ENCODE measurements around the gene TBC1D22A.

The TBC1D22A gene

GRCh38 chr22:46893281-46894020, 131.0 kb downstream of the TBC1D22A start:
- no peak for DNase-seq

GRCh38 chr22:46894081-46894671, 131.7 kb downstream of the TBC1D22A start:
- DNase-seq = no peak

GRCh38 chr22:46894851-46895640, 132.6 kb downstream of the TBC1D22A start:
- DNase-seq = no peak

GRCh38 chr22:46895753-46896152, 133.3 kb downstream of the TBC1D22A start:
- no peak for DNase-seq

- no peak for DNase-seq
Observed at GRCh38 chr22:46896166-46896565, 133.7 kb downstream of the TBC1D22A start.

GRCh38 chr22:46896568-46897245, 134.3 kb downstream of the TBC1D22A start:
- no peak for DNase-seq

- no peak for DNase-seq
Observed at GRCh38 chr22:46897246-46897623, 134.8 kb downstream of the TBC1D22A start.

- no peak for DNase-seq
Observed at GRCh38 chr22:46900549-46900948, 138.1 kb downstream of the TBC1D22A start.

- no peak for DNase-seq
Observed at GRCh38 chr22:46902436-46902835, 140.0 kb downstream of the TBC1D22A start.

GRCh38 chr22:46902998-46903916, 140.8 kb downstream of the TBC1D22A start:
- no peak for DNase-seq

GRCh38 chr22:46905415-46905814, 143.0 kb downstream of the TBC1D22A start:
- DNase-seq = no peak

GRCh38 chr22:46905834-46906233, 143.4 kb downstream of the TBC1D22A start:
- no peak for DNase-seq

- no peak for DNase-seq
Observed at GRCh38 chr22:46906326-46907045, 144.0 kb downstream of the TBC1D22A start.

GRCh38 chr22:46907241-46908215, 145.1 kb downstream of the TBC1D22A start:
- no peak for DNase-seq

- no peak for DNase-seq
Observed at GRCh38 chr22:46908641-46909107, 146.2 kb downstream of the TBC1D22A start.

GRCh38 chr22:46909237-46910030, 147.0 kb downstream of the TBC1D22A start:
- no peak for DNase-seq

GRCh38 chr22:46910624-46911023, 148.2 kb downstream of the TBC1D22A start:
- no peak for DNase-seq

GRCh38 chr22:46911346-46911745, 148.9 kb downstream of the TBC1D22A start:
- DNase-seq = no peak

GRCh38 chr22:46913351-46913750, 150.9 kb downstream of the TBC1D22A start:
- DNase-seq = peak; percentile 31

All from DMS79 (cell line).